ENCODE data around the gene TYMS. TPM values are rescaled to one million over a fixed set of nuclear protein-coding genes. Genes with fewer than 3 reads are reported as not detected.

The TYMS gene
- total RNA-seq, 1 donor from 2014 or later = 272 TPM

DNA sequence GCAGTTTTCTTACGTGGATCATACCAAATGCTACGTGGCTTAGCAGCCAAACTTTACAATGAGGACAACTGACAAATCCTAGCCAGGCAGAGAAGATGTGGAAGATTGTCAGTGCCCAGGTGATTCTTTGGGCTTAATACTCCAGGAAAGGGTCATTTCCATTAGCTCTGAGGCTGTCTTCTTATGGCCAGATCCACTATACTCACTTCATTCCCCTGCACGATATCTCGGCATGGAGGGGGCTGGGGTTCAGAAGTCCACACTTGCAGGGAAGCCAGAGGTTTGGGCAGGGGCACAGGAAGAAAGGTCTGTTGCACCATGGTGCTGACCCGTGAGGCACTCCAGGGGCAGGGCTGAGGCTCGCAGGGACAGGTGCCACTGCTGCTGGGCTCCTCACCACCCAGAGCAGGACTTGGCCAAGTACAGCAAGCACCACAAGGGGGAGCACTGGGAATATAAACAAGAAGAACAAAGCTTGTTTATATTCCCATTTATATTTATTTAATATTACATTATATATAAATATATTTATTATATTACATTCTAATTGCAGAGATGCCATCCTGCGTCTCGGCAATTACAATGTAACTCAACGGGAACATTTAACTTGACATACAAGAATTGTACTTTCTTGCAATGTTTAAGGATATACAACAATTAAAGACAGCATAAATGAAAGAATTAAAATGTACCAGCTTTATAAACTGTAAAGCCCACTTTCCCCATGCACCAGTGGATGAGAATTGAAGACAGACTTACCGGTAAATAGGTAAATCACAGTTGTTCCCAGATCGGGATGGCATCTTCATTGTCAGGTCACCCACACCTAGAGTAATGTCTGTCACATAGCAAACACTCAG lies 33.5 kb upstream of the TYMS start:
- Mint-ChIP-seq H3K4me1 (ENCODE audit: low read depth) (peaks cover 2% of the 10 kb centered on the region), H3K27ac (no peak overlapping the region), H3K27me3 (ENCODE audit: low read depth) (peaks cover 34% of the 10 kb centered on the region), H3K4me3 (ENCODE audit: low read depth) (no peak overlapping the region), H3K36me3 (ENCODE audit: low read depth) (no peaks in the 10 kb centered on the region), H3K9me3 (no peaks in the 10 kb centered on the region)
- intact Hi-C loops (cut with micrococcal nuclease) = loop anchor here (1.0 to 5.0 kb wide), 3 partner anchors 88 to 215 kb away; partner anchors contain the start of gene ENOSF1
- DNase-seq (ENCODE audit: low spot score) = peak; percentile 43

DNA sequence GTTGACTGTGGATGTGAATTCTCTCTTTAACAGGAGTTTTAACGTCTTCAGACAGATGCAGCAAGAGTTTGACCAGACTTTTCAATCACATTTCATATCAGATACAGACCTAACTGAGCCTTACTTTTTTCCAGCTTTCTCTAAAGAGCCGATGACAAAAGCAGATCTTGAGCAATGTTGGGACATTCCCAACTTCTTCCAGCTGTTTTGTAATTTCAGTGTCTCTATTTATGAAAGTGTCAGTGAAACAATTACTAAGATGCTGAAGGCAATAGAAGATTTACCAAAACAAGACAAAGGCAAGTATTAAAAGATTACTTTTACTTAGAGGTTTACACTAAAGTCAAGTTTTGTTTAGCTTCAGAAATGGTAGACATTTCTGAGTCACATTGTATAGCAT lies 30.2 kb upstream of the TYMS start:
- Mint-ChIP-seq H3K4me3 (ENCODE audit: low read depth) (no peak overlapping the region), H3K27ac (no peak overlapping the region), H3K36me3 (ENCODE audit: low read depth) (no peaks in the 10 kb centered on the region), H3K9me3 (peaks cover 4% of the 10 kb centered on the region), H3K27me3 (ENCODE audit: low read depth) (peaks cover 22% of the 10 kb centered on the region), H3K4me1 (ENCODE audit: low read depth) (peaks cover 7% of the 10 kb centered on the region)
- DNase-seq (ENCODE audit: low spot score) = no peak
- intact Hi-C loops (cut with micrococcal nuclease) = no loop called here

- H3K36me3 Mint-ChIP-seq (ENCODE audit: low read depth) = no peaks in the 10 kb centered on the region
- peaks cover 4% of the 10 kb centered on the region for H3K9me3 Mint-ChIP-seq
- H3K4me3 Mint-ChIP-seq (ENCODE audit: low read depth) = no peak overlapping the region
- peaks cover 5% of the 10 kb centered on the region for H3K4me1 Mint-ChIP-seq (ENCODE audit: low read depth)
- DNase-seq (ENCODE audit: low spot score) = no peak
- H3K27me3 Mint-ChIP-seq (ENCODE audit: low read depth) = peaks cover 21% of the 10 kb centered on the region
- intact Hi-C loops (cut with micrococcal nuclease) = loop anchor here (2.0 kb wide), 2 partner anchors 21 to 29 kb away; no protein-coding TSS in a partner anchor
- no peak overlapping the region for H3K27ac Mint-ChIP-seq
These were observed 27.9 kb upstream of the TYMS start for GRCh38 chr18:629269-630150.

DNA sequence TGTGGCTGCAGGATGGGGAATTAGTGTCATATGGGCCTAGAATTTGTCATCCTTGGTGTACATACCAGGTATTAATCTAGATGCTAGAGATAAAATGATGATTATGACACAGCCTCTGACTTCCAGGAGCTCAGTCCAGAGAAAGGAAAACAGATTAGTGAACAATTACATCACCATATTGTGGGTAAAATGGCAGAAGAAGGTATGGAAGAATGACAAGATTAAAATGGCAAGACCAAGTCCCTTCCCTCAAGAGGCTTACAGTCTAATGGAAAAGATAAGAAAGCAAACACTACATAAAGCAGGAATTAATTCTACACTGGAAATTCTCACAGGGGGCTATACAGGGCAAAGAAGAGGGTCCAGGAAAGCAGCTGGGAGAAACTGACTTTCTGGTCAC lies 25.9 kb upstream of the TYMS start:
- H3K27me3 Mint-ChIP-seq (ENCODE audit: low read depth) = peaks cover 14% of the 10 kb centered on the region
- H3K27ac Mint-ChIP-seq = no peak overlapping the region
- H3K9me3 Mint-ChIP-seq = peaks cover 4% of the 10 kb centered on the region
- H3K36me3 Mint-ChIP-seq (ENCODE audit: low read depth) = no peaks in the 10 kb centered on the region
- H3K4me1 Mint-ChIP-seq (ENCODE audit: low read depth) = peaks cover 5% of the 10 kb centered on the region
- DNase-seq (ENCODE audit: low spot score) = no peak
- no peak overlapping the region for H3K4me3 Mint-ChIP-seq (ENCODE audit: low read depth)
- intact Hi-C loops (cut with micrococcal nuclease) = no loop called here

GRCh38 chr18:634551-635045 lies 22.9 kb upstream of the TYMS start:
- no peak overlapping the region for H3K4me3 Mint-ChIP-seq (ENCODE audit: low read depth)
- H3K36me3 Mint-ChIP-seq (ENCODE audit: low read depth) = no peaks in the 10 kb centered on the region
- peaks cover 4% of the 10 kb centered on the region for H3K9me3 Mint-ChIP-seq
- intact Hi-C loops (cut with micrococcal nuclease) = no loop called here
- peaks cover 13% of the 10 kb centered on the region for H3K27me3 Mint-ChIP-seq (ENCODE audit: low read depth)
- peaks cover under 1% of the 10 kb centered on the region for H3K4me1 Mint-ChIP-seq (ENCODE audit: low read depth)
- H3K27ac Mint-ChIP-seq = no peak overlapping the region
- no peak for DNase-seq (ENCODE audit: low spot score)

DNA sequence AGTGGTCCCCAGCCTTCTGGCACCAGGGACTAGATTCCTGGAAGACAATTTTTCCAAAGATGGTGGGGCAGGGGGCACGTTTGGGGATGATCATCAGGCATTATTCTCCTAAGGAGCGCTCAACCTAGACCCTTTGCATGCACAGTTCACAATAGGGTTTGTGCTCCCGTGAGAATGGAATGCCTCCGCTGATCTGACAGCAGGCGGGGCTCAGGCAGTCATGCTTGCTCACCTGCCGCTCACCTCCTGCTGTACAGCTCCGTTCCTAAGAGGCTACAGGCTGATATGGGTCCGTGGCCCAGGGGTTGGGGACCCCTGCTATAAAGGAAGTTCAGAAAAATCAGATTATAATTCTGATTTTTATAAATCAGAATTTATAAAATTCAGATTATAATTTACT lies 22.3 kb upstream of the TYMS start:
- intact Hi-C loops (cut with micrococcal nuclease) = no loop called here
- Mint-ChIP-seq H3K36me3 (ENCODE audit: low read depth) (no peaks in the 10 kb centered on the region), H3K27ac (no peak overlapping the region), H3K4me1 (ENCODE audit: low read depth) (no peaks in the 10 kb centered on the region), H3K27me3 (ENCODE audit: low read depth) (peaks cover 13% of the 10 kb centered on the region), H3K9me3 (peaks cover 4% of the 10 kb centered on the region), H3K4me3 (ENCODE audit: low read depth) (no peak overlapping the region)
- no peak for DNase-seq (ENCODE audit: low spot score)

- H3K36me3 Mint-ChIP-seq (ENCODE audit: low read depth) = no peaks in the 10 kb centered on the region
- no peak overlapping the region for H3K27ac Mint-ChIP-seq
- H3K4me1 Mint-ChIP-seq (ENCODE audit: low read depth) = peaks cover 4% of the 10 kb centered on the region
- H3K27me3 Mint-ChIP-seq (ENCODE audit: low read depth) = peaks cover 4% of the 10 kb centered on the region
- intact Hi-C loops (cut with micrococcal nuclease) = no loop called here
- H3K4me3 Mint-ChIP-seq (ENCODE audit: low read depth) = no peak overlapping the region
- no peaks in the 10 kb centered on the region for H3K9me3 Mint-ChIP-seq
- DNase-seq (ENCODE audit: low spot score) = no peak
These were observed 16.2 kb upstream of the TYMS start for GRCh38 chr18:641224-641623.

- H3K27ac Mint-ChIP-seq = no peak overlapping the region
- no peak overlapping the region for H3K4me3 Mint-ChIP-seq (ENCODE audit: low read depth)
- intact Hi-C loops (cut with micrococcal nuclease) = loop anchor here (2.0 kb wide), 1 partner anchor 38 kb away; no protein-coding TSS in a partner anchor
- no peaks in the 10 kb centered on the region for H3K9me3 Mint-ChIP-seq
- no peaks in the 10 kb centered on the region for H3K36me3 Mint-ChIP-seq (ENCODE audit: low read depth)
- no peaks in the 10 kb centered on the region for H3K27me3 Mint-ChIP-seq (ENCODE audit: low read depth)
- no peak for DNase-seq (ENCODE audit: low spot score)
- peaks cover 4% of the 10 kb centered on the region for H3K4me1 Mint-ChIP-seq (ENCODE audit: low read depth)
These were observed 13.0 kb upstream of the TYMS start for GRCh38 chr18:644395-645004.

GRCh38 chr18:647304-647703 lies 10.1 kb upstream of the TYMS start:
- DNase-seq (ENCODE audit: low spot score) = no peak
- Mint-ChIP-seq H3K4me3 (ENCODE audit: low read depth) (no peak overlapping the region), H3K9me3 (no peaks in the 10 kb centered on the region), H3K27me3 (ENCODE audit: low read depth) (no peaks in the 10 kb centered on the region), H3K4me1 (ENCODE audit: low read depth) (peaks cover 23% of the 10 kb centered on the region), H3K27ac (no peak overlapping the region), H3K36me3 (ENCODE audit: low read depth) (no peaks in the 10 kb centered on the region)
- intact Hi-C loops (cut with micrococcal nuclease) = no loop called here

DNA sequence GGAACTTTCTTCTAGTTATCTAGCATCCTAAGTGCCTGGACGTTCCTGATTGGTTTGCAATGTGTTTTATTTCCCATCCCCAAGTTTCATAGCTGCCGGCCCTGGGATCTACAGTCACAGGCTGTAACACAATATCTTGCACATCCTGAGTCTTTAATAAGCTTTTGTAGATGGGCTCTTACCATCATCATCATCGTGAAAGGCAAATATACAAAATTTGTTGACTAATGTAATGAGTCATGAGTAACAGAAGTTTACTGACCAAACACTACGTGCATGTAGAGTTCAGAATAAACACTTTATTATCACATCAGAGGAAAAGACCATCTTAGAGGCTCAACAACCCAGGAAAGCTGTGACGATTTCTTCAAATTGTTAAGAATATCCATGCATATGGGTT lies 8.1 kb upstream of the TYMS start:
- no peaks in the 10 kb centered on the region for H3K36me3 Mint-ChIP-seq (ENCODE audit: low read depth)
- H3K27me3 Mint-ChIP-seq (ENCODE audit: low read depth) = no peaks in the 10 kb centered on the region
- no peaks in the 10 kb centered on the region for H3K9me3 Mint-ChIP-seq
- intact Hi-C loops (cut with micrococcal nuclease) = no loop called here
- no peak for DNase-seq (ENCODE audit: low spot score)
- H3K4me3 Mint-ChIP-seq (ENCODE audit: low read depth) = no peak overlapping the region
- peaks cover 24% of the 10 kb centered on the region for H3K4me1 Mint-ChIP-seq (ENCODE audit: low read depth)
- no peak overlapping the region for H3K27ac Mint-ChIP-seq

- peaks cover 24% of the 10 kb centered on the region for H3K4me1 Mint-ChIP-seq (ENCODE audit: low read depth)
- H3K4me3 Mint-ChIP-seq (ENCODE audit: low read depth) = peak overlapping the region; percentile 37
- intact Hi-C loops (cut with micrococcal nuclease) = loop anchor here (1.0 to 2.0 kb wide), 2 partner anchors 8 to 22 kb away; no protein-coding TSS in a partner anchor
- H3K9me3 Mint-ChIP-seq = no peaks in the 10 kb centered on the region
- peak overlapping the region; percentile 24 for H3K27ac Mint-ChIP-seq
- peak; percentile 47 for DNase-seq (ENCODE audit: low spot score)
- peaks cover 2% of the 10 kb centered on the region for H3K36me3 Mint-ChIP-seq (ENCODE audit: low read depth)
- H3K27me3 Mint-ChIP-seq (ENCODE audit: low read depth) = no peaks in the 10 kb centered on the region
These were observed 7.0 kb upstream of the TYMS start for GRCh38 chr18:650428-650858.

DNA sequence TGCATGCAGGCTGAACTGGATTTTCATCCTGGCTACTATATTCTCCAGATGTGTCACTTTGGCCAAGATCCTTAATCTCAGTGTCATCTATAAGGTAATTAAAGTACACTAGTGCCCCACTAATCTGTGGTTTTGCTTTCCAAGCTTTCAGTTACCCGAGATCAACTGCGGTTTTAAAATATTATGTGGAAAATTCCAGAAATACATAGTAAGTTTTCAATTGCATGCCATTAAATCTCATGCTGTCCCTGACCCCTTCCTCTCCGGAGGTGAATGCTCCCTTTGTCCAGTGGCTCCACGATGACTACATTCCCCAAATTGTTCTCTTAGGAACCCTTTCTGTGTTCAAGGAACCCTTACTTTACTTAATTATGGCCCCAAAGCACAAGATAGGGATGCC lies 5.3 kb upstream of the TYMS start:
- Mint-ChIP-seq H3K27ac (no peak overlapping the region), H3K27me3 (ENCODE audit: low read depth) (no peaks in the 10 kb centered on the region), H3K9me3 (no peaks in the 10 kb centered on the region), H3K4me1 (ENCODE audit: low read depth) (peaks cover 32% of the 10 kb centered on the region), H3K36me3 (ENCODE audit: low read depth) (peaks cover 2% of the 10 kb centered on the region), H3K4me3 (ENCODE audit: low read depth) (no peak overlapping the region)
- intact Hi-C loops (cut with micrococcal nuclease) = no loop called here
- DNase-seq (ENCODE audit: low spot score) = no peak

Measured in activated T-helper 2 cell treated with anti-CD3 and anti-CD28 coated beads, Interferon-gamma antibody, Interleukin-2, Interleukin-4, amounts not matched to agents 10 μg/mL and 5 μg/mL and 100 μg/mL, durations not matched to agents 14 hours and 24 hours and 36 hours (primary cell).